HG03064 (cell line): ENCODE results near the gene KRTAP5-7.
"Not testable (repeated sequence)": the region's sequence is repeated elsewhere in the genome, so short reads cannot be mapped to it uniquely, and the experiment has no call there.

ENCODE experiments used
- ATAC-seq: cut with Tn5 transposase; IDR thresholded peaks from one replicate; pipeline ENCODE4 v1.9.1; 2021; ENCODE audit warnings: low read depth; ENCODE audit not compliant: unreplicated experiment

The KRTAP5-7 gene

GRCh38 chr11:71530602-71531001 lies 3.5 kb downstream of the KRTAP5-7 start:
- ATAC-seq, result no peak

- no peak for ATAC-seq
Measured at GRCh38 chr11:71532036-71532610, 5.1 kb downstream of the KRTAP5-7 start.

- ATAC-seq, result not testable (repeated sequence)
Measured at GRCh38 chr11:71534711-71535608, 7.9 kb downstream of the KRTAP5-7 start.

- ATAC-seq, result no peak
Measured at GRCh38 chr11:71535825-71536224, 8.8 kb downstream of the KRTAP5-7 start.

- no peak for ATAC-seq
Measured at GRCh38 chr11:71537537-71537936, 10.5 kb downstream of the KRTAP5-7 start.

GRCh38 chr11:71537977-71538665 lies 11.1 kb downstream of the KRTAP5-7 start, which contains the start of gene KRTAP5-8:
Gene KRTAP5-8, plus strand, starts transcription at chr11:71538025. Its CDS starts 31 bp downstream, at chr11:71538056.
- ATAC-seq, result not testable (repeated sequence)

- ATAC-seq, result no peak
Measured at GRCh38 chr11:71538666-71538990, 11.6 kb downstream of the KRTAP5-7 start.

GRCh38 chr11:71539017-71539416 lies 11.9 kb downstream of the KRTAP5-7 start:
- no peak for ATAC-seq

- ATAC-seq, result not testable (repeated sequence)
Measured at GRCh38 chr11:71539971-71540370, 12.9 kb downstream of the KRTAP5-7 start.

- not testable (repeated sequence) for ATAC-seq
Measured at GRCh38 chr11:71540521-71541304, 13.6 kb downstream of the KRTAP5-7 start.

GRCh38 chr11:71542382-71542781 lies 15.3 kb downstream of the KRTAP5-7 start:
- no peak for ATAC-seq

GRCh38 chr11:71542879-71543777 lies 16.1 kb downstream of the KRTAP5-7 start:
- no peak for ATAC-seq

- ATAC-seq, result no peak
Measured at GRCh38 chr11:71543866-71544265, 16.8 kb downstream of the KRTAP5-7 start.

GRCh38 chr11:71544525-71545214 lies 17.6 kb downstream of the KRTAP5-7 start:
- no peak for ATAC-seq

GRCh38 chr11:71545405-71545966 lies 18.4 kb downstream of the KRTAP5-7 start:
- ATAC-seq, result no peak

GRCh38 chr11:71548120-71548519 lies 21.1 kb downstream of the KRTAP5-7 start, which contains the start of gene KRTAP5-9:
Gene KRTAP5-9, plus strand, starts transcription at chr11:71548420. Its CDS starts 238 bp downstream, at chr11:71548658.
- ATAC-seq, result no peak

- no peak for ATAC-seq
Measured at GRCh38 chr11:71548716-71549151, 21.7 kb downstream of the KRTAP5-7 start.

GRCh38 chr11:71551711-71552110 lies 24.6 kb downstream of the KRTAP5-7 start:
- ATAC-seq, result no peak
